ENCODE results near the gene THSD4.
"Not testable (repeated sequence)": the region's sequence is repeated elsewhere in the genome, so short reads cannot be mapped to it uniquely, and the experiment has no call there.

THSD4 gene

DNA sequence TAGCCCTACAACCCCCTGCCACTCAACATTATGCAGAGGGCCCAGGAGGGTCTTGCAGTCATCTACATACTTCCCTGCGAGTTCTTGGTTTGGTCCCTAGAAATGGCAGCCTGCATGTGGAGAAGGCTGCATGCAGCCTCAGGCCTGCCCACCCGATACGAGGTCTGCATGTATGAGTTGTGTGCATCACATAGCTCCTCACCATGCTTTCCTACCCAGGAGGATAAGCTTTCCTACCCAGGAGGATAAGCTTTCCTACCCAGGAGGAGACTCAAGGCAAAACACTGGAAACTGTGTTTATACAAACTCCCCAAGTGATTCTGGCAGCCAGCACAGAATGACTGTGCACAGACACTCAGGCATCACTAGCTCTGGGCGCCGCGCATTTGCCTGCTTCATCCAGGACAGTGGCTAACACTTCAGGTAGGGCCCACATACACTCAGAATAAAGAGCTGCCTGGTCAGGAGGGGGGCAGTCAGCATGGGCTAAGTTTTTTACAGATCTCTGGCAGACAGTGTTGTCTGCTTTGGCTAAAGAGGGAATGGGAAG, 187.7 kb downstream of the THSD4 start:
- DNase-seq = no peak

DNA sequence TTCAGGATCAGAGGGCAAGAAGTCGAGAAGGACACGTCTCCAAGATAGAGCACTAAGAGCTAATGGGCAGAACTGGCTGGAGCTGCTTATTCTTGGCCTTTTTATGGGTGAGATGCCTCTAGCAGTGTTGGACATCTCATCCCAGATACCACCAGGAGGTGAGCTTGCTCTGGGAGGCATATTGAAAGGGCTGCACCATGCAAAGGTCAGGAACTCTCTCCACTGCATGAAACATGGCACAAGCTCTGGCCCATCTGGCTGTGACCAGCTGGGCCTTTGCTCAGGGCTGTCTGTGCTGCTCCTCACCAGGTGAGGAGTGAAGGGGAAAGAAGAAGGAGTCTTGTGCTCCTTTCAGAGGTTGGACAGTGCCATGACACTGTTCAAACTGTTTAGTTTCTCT, 188.7 kb downstream of the THSD4 start:
- DNase-seq = no peak

DNA sequence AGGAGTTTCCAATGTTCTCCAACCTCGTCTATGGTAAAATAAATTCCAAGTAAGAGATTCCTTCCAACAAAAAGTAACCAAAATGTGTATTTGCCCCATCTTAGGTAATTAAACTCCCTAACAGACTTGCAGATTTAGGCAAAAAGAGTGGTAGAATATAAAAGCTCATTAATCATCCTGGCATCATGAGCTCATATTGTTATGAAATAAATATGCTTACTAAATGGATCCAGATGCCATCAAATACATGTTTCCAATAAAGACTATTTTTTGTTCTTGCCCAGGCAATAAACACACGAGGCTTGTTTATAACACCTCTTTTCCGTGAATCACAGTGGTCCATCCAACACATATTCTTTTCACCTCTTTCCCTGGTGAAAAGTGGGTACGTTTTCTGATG, 189.4 kb downstream of the THSD4 start:
- no peak for DNase-seq

- no peak for DNase-seq
Observed at GRCh38 chr15:71306538-71306937, 191.3 kb downstream of the THSD4 start.

DNA sequence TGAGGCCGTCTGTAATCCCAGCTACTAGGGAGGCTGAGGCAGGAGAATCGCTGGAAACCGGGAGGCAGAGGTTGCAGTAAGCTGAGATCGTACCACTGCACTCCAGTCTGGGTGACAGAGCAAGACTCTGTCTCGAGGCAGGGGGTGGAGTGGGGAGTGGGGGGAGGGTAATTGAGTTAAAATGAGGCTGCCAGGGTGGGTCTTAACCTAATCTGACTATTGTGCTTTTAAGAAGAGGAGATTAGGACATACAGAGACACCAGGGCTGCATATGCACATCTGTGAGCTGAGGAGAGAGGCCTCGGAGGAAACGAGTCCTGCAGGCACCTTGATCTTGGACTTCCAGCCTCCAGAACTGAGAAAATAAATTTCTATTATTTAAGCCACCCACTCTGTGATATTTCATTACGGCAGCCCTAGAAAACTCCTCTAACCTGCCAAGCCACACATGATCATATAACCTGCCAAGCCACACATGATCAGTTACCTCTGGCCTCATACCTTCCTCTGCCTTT, 197.0 kb downstream of the THSD4 start:
- no peak for DNase-seq

DNA sequence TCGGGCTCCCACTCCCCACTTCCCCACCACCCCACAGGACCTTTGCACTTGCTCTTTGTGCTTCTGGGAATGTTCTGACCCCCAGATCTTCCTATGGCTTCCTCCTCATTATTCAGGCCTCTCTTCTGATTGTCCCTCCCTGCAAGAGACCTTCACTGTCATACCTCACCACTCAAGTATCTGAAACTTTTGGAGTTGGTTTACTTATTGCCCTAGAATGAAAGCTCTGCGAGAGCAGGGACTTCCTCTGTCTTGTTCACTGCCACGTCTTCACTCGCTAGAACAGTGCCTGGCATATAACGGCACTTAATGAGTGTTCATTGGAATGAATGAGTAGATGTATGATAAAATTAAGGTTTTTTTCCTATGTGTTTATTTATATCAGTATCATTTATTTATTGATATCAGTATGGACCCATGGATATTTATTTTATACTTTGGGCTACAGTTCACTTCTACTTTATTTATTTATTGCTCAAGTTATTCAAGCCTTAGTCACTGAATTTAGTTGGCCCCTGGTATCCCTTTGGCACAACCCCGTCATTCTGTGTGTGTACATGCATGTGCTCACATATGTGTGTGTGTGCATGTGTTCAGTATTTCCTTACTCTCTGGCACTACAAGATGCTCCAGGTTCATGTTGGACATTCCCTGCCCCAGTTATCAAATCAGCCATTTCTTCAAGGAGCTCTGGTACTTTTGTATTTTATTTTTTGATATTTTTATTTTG, 197.6 kb downstream of the THSD4 start:
- DNase-seq = no peak

GRCh38 chr15:71313806-71314205, 198.5 kb downstream of the THSD4 start:
- DNase-seq = no peak

GRCh38 chr15:71314956-71315537, 199.8 kb downstream of the THSD4 start:
- no peak for DNase-seq

GRCh38 chr15:71316911-71317310, 201.6 kb downstream of the THSD4 start:
- DNase-seq = no peak

DNA sequence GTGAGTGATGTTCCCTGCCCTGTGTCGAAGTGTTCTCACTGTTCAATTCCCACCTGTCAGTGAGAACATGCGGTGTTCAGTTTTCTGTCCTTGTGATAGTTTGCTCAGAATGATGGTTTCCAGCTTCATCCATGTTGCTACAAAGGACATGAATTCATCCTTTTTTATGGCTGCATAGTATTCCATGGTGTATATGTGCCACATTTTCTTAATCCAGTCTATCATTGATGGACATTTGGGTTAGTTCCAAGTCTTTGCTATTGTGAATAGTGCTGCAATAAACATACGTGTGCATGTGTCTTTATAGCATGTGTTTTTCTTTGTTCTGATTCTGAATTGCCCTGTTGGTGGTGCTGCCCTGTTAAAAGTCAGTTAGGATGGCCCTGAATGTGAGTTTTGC, 204.2 kb downstream of the THSD4 start:
- not testable (repeated sequence) for DNase-seq

- no peak for DNase-seq
Observed at GRCh38 chr15:71319935-71320334, 204.7 kb downstream of the THSD4 start.

DNA sequence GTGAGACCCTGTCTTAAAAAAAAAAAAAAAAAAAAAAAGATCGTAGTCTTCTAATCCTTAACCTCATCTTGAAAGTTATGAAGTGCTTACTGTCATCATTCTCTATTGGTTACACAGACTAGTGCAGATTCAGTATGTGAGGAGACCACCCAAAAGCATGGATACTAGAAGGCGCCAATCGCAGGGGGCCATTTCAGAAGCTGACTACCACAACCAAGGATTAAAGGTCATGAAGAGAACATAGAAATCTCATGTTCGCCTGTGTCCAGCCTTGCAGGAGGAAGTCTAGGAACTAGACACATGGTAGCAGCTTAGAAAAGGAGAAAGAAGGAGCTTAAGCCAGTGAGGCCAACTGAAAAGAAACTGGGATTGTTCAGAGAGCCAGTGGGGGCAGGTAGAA, 207.8 kb downstream of the THSD4 start:
- no peak for DNase-seq

GRCh38 chr15:71323584-71323983, 208.3 kb downstream of the THSD4 start:
- no peak for DNase-seq

DNA sequence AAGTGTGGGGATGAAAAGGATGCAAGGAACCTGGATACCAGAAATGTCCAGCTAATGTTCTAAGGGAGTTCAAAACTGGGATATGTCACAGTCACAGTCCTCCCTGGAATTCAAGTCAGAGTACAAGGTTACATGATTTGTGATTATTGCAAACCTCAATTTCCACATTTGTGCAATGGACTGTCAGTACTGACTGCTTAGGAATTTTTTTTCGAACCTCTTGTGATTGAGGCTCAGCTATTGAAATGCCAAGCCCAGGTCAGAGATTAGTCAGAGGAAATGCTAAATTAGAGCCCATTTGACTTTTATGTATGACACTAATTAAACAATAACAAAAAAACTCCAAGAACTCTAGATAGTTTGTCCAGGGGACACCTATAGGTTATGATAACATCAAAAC, 210.2 kb downstream of the THSD4 start:
- no peak for DNase-seq

DNA sequence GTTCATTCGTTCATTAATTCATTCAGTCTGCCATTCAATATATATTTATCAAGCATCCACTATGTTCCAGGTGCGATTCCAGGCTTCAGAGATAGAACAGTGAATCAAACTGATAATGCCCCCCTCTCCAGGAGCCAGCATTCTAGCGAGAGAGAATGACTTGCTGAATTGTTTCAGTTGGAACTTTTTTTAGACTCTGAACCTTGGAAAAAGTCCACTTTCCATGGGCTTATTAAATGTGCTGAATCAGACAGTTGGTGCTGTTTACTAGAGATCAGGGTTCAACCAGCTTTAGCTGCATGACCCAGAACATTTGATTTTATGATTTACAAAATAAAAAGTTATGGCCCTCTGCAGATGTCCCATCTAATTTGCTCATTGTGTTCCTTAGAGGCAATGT, 213.2 kb downstream of the THSD4 start:
- no peak for DNase-seq

DNA sequence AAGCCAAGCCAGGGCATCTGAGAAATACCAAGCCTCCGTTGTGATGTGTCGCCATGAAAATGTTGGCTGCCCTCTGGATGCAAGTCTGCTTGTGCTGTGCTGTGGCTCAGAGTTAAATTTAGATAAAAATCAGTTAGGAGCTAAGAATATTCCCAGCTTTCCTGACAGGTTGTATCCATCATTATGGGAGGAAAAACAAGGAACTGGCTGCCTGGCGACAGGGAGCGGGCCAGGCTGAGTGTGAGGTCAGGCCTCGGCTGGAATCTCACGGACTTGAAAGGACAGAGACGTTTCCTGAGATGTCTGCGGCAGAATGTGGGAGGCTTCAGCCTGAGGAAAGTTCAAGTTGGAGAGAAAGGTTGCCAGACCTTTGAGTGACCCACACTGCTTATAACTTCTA, 213.8 kb downstream of the THSD4 start:
- no peak for DNase-seq

- DNase-seq = no peak
Observed at GRCh38 chr15:71329497-71330260, 214.4 kb downstream of the THSD4 start.

DNA sequence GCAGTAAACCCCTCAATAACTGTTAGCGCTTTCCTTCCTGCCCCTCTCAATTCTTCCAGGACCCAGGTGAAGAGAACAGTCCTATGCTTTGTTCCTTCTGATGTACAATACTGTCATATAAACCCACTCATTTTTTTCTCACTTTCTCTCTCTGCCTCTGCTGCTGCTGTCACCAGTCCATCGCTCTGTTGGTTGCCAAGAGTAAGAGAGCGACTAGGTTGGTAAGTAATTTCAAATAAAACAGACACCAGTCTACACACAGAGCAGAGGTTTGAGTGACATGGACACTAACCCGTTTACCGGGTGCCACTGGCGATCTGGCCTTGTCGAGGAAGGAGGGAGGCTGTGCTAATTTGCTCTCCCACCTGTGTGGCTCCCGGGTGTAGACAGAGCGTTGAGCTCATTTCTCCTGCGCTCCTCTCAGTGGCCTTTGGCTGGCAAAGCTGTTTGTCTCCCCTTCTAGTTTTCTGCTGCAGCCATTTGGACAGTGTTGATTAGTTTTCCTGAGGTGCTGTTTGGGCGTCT, 215.4 kb downstream of the THSD4 start:
- no peak for DNase-seq

DNA sequence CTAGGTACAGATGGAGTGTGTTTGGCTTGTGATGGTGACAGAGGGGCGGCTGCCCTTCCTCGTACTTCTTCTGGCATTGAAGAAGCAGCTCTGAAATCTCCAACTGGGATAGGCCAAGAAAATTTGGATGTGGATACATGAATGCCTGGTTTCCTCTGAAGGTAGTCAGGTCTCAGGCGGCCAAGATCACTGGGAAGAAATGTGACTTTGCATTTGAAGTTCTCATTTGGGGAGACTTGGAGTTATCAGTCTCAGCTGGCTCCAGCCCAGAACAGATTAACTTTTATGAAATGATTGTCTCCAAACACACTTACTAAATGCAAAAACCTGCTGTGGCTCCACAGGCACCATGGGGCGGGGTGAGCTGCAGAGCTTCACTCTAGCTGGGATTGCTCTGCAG, 215.9 kb downstream of the THSD4 start:
- no peak for DNase-seq

DNA sequence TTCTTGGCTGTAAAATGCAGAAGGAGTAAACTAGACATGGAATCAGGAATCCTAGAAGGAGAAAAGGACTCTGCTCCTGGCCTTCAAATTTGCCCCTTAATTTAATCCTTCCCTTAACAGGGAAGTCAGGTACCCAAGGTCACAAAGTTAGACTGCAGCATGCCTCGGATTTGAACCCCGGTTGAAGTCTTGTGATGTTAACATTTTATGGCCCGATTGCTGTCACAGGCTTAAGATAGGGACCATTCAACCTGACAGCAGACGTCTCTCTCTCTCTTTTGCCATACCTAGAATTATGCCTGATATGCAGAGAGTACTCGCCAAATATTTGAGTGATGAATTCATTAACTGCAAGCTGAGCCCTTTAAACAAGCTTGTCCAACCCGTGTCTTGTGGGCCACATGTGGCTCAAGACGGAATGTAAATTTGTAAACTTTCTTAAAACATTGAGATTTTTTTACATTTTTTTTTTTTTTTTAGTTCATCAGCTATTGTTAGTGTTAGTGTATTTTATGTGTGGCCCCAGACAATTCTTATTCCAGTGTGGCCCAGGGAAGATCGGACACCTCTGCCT, 217.2 kb downstream of the THSD4 start:
- DNase-seq = no peak

DNA sequence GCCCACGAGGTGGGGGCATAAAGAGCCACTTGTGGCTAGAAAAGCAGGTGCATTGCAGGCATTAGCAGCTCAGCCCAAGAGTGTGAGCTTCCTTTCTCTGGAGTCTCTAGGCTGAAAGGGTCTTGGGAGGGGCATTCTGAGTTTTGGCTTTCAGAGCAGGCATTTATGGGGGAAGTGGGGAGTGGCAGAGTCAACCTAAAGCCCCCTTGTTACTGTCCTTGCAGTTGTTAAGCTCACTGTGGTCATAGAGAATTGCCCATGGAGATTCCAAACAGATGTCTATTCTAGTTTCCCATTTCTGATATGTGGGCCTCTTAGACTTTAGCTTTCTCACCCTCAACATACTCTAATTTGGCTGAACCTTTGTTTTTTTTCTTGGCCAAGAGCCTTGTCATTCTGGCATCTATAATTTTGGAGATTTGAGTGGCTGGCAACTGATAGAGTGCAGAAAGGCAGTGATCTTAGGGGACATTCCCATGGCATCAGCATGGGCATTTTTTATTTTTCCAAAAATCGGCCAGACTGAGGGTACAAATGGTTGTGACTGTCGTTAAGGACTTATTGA, 217.9 kb downstream of the THSD4 start:
- no peak for DNase-seq

- no peak for DNase-seq
Observed at GRCh38 chr15:71333839-71334238, 218.6 kb downstream of the THSD4 start.

DNA sequence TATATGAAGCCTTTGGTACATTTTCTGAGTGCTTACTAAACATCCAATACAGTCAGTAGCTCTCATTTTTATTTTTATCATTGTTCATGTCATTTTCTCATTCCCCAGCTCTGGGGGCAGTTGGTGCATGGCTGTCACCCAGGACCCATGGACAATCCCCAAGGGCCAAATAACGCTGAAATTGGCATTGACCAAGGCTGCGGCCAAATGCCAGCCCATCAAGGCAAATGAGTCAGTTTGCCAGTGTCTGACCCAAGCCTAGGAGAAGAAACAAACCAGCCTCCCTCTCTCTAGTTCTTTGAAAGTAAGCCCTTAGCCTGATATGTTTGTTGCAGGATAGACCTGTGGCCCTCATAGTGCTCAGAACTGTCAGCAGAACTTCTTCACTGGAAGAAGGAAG, 219.2 kb downstream of the THSD4 start:
- DNase-seq = no peak

Data from CD4-positive, alpha-beta T cell treated with Interleukin-4 for 1 hour (primary cell).